ENCODE data around the gene TMEM145.

- TF ChIP-seq CTCF (conservative IDR thresholded peaks at IDR 0.05; ENCODE audit: low read depth, low read length) (no peak), EZH2 (IDR thresholded peaks at IDR 0.05; ENCODE audit: borderline replicate concordance, low read depth, low read length, poor library complexity, severe bottlenecking) (no peak)
These were observed 21.7 kb downstream of the TMEM145 start for GRCh38 chr19:42334697-42335373.

Measured in A673 (cell line).